Liver (tissue), 3 donors: ENCODE measurements around the gene SHLD2.

Experiments
- CTCF ChIP-seq: fragments of 150-350 bp; IDR thresholded peaks from 2 replicates; pipeline ENCODE4 v1.5.1; 2017; ENCODE audit warnings: improper control_type of control experiment, low read depth, low read length; ENCODE audit not compliant: missing input control
- FOXA1 ChIP-seq: IDR thresholded peaks from 2 replicates; pipeline ENCODE4 v1.6.1; 2016; ENCODE audit warnings: antibody characterized with exemption
- MAX ChIP-seq: IDR thresholded peaks from 2 replicates; pipeline ENCODE4 v1.6.1; 2016; ENCODE audit warnings: antibody characterized with exemption
- RAD21 ChIP-seq, 2 donors: IDR thresholded peaks; 2 replicates each; pipeline ENCODE4 v1.6.1; 2016; ENCODE audit warnings: antibody characterized with exemption in 2 of 2, mild to moderate bottlenecking in 2 of 2
- REST ChIP-seq: IDR thresholded peaks from 2 replicates; pipeline ENCODE4 v1.6.1; 2016; ENCODE audit warnings: antibody characterized with exemption, mild to moderate bottlenecking
- TAF1 ChIP-seq: conservative IDR thresholded peaks from 2 replicates; pipeline ENCODE4 v1.6.1; 2016; ENCODE audit warnings: antibody characterized with exemption, mild to moderate bottlenecking
- ZBTB33 ChIP-seq: IDR thresholded peaks from 2 replicates; pipeline ENCODE4 v1.6.1; 2016; ENCODE audit warnings: antibody characterized with exemption
- donor health status: healthy.
- donor health status: healthy.

- no peak for TF ChIP-seq TAF1
- TF ChIP-seq CTCF, result no peak
- no peak for TF ChIP-seq REST
- TF ChIP-seq FOXA1, result no peak
- TF ChIP-seq ZBTB33, result no peak
- no peak for TF ChIP-seq MAX
- TF ChIP-seq RAD21 (IDR thresholded peaks at IDR 0.05), result no peak
Observed at GRCh38 chr10:87066178-87066577, 28.8 kb upstream of the SHLD2 start.
